Left lung (tissue), 10 donors: ENCODE measurements around the gene HOXB2. TPM values are rescaled to one million over a fixed set of nuclear protein-coding genes. Genes with fewer than 3 reads are reported as not detected.

ENCODE experiments used
- ATAC-seq: fragments of 200-7000 bp; cut with Tn5 transposase; one replicate; pipeline ENCODE4 v1.9.1; 2020; ENCODE audit warnings: moderate library complexity
- DNase-seq, 4 donors: peaks; one replicate each; pipeline ENCODE4 v3.0.0-alpha.2; 2013 to 2020
- H3K27ac ChIP-seq, 2 donors: fragments of 200-600 bp; sonication (generic) in 1 of 2; one replicate each; pipeline versions ENCODE4 v1.5.0 to v1.8.0; 2020 to 2021
- H3K27me3 ChIP-seq, 2 donors: fragments of 200-600 bp; sonication (generic) in 1 of 2; one replicate each; pipeline versions ENCODE4 v1.5.0 to v1.8.0; 2020 to 2021
- H3K36me3 ChIP-seq, 2 donors: fragments of 200-600 bp; sonication (generic) in 1 of 2; one replicate each; pipeline versions ENCODE4 v1.5.0 to v1.8.0; 2020 to 2021
- H3K4me1 ChIP-seq, 2 donors: fragments of 200-600 bp; one replicate each; pipeline ENCODE4 v1.8.0; 2021
- H3K4me3 ChIP-seq, 2 donors: fragments of 200-600 bp; sonication (generic) in 1 of 2; one replicate each; pipeline versions ENCODE4 v1.5.0 to v1.8.0; 2020 to 2021; ENCODE audit warnings: mild to moderate bottlenecking in 1 of 2
- H3K9me3 ChIP-seq, 2 donors: fragments of 200-600 bp; sonication (generic) in 1 of 2; one replicate each; pipeline versions ENCODE4 v1.5.0 to v1.8.0; 2020 to 2021
- intact Hi-C, 2 donors: fragments of 100-400 bp; cut with DNase I; formaldehyde crosslinking; loops; one replicate each; pipeline versions ENCODE4 v1.11.2 to v1.14.2; 2022
- polyA plus RNA-seq, 6 donors: library from polyadenylated mRNA; unstranded; fragments of 120-200 nt; gene quantifications; one replicate each; pipeline ENCODE4 v1.2.1, GENCODE V29; 2013; ENCODE audit not compliant: insufficient read length in 6 of 6
- total RNA-seq, 2 donors: library from RNA; stranded (reverse); fragmentation: NEBNext Ultra II Directional; extraction: Animal tissue kit (Norgen Biotek cat#: 25700); gene quantifications; one replicate each; pipeline ENCODE4 v1.2.1, GENCODE V29; 2021
- TF ChIP-seq, protein P1 (sequence below), 2 donors: fragments of 200-600 bp; sonication (generic) in 1 of 2; IDR thresholded peaks; one replicate each; pipeline versions ENCODE4 v1.5.0 to v1.8.0; 2021; ENCODE audit warnings: antibody characterized with exemption in 2 of 2
- donor health status: DM: no; HTN: yes; CAD: no.
- donor health status: DM: no; HTN: no; CAD: no.

The HOXB2 gene
- total and polyA plus RNA-seq, 8 donors: 9.7 to 33.6 (median 24.9) TPM

DNA sequence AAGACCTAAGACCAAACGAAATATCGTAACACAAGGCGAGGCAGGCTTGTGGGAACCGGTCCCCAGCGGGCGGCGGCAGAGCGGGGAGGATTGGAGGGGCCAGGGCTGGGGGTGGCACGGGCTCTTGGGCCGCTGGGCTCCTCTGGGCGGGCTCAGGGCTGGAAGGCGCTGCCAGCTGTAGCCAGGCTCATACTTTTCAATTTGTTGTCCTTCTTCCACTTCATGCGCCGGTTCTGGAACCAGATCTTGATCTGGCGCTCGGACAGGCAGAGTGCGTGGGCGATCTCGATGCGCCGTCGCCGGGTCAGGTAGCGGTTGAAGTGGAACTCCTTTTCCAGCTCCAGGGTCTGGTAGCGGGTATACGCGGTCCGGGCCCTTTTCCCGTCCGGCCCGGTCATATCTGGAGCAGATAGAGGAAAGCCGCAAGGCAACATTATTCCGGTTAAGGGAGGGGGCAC, 47.2 kb upstream of the HOXB2 start:
- H3K27ac ChIP-seq: peak overlapping the region; percentile 76 to 90
- DNase-seq: no peak

DNA sequence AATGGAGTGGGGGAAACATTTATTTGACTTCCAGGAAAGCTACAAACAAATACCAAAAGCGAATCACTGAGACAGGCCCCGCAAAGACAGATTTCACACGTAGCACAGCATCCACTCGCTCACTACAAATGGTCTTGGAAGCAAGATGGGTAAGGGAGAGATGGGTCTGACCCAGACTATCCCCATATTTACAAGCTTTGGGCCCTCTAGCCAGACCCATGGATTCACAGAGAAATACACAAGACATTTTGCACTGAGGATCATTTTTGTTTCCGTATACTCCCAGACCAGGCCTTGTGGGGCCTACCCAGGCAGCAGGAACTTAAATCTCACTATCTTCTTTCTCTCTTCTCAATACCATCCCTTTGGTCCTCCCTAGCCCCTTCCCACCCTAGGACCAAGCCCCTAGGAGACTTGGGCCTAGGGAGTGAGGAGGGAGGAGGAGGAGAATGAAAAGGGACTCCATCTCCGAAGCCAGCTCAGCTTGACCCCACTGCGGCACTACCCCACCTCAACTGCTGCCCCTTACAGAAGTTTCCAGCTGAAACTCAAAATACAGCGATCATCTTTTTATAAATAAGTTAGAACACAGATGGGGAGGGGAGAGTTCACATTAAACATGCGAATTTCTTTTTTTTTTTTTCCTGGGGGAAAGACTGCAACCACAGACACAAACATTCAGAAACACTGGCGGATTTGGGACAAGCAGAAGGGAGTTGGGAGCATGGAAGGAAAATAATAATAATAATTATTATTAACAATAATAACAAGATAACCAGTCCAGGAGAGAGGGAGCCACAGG, 46.5 kb upstream of the HOXB2 start:
- DNase-seq (peak in 1 of 4 donors; percentile 37), ATAC-seq (no peak)
- H3K4me3 ChIP-seq: peak overlapping the region; percentile 25 to 32
- TF ChIP-seq, protein P1, sequence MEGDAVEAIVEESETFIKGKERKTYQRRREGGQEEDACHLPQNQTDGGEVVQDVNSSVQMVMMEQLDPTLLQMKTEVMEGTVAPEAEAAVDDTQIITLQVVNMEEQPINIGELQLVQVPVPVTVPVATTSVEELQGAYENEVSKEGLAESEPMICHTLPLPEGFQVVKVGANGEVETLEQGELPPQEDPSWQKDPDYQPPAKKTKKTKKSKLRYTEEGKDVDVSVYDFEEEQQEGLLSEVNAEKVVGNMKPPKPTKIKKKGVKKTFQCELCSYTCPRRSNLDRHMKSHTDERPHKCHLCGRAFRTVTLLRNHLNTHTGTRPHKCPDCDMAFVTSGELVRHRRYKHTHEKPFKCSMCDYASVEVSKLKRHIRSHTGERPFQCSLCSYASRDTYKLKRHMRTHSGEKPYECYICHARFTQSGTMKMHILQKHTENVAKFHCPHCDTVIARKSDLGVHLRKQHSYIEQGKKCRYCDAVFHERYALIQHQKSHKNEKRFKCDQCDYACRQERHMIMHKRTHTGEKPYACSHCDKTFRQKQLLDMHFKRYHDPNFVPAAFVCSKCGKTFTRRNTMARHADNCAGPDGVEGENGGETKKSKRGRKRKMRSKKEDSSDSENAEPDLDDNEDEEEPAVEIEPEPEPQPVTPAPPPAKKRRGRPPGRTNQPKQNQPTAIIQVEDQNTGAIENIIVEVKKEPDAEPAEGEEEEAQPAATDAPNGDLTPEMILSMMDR (IDR thresholded peaks at IDR 0.05): no peak
- peak overlapping the region; percentile 76 to 90 for H3K27ac ChIP-seq
- peaks cover 11 to 39% of the 10 kb centered on the region in 2 donors for H3K4me1 ChIP-seq
- H3K36me3 ChIP-seq: no peaks in the 10 kb centered on the region
- H3K27me3 ChIP-seq: peaks cover 59 to 100% of the 10 kb centered on the region in 2 donors
- no peaks in the 10 kb centered on the region for H3K9me3 ChIP-seq
- intact Hi-C loops: loop anchor here in 1 of 2 donors (5.0 to 10.0 kb wide), 2 partner anchors 99 to 247 kb away; no protein-coding TSS in a partner anchor

More for the DNA sequence above, 47.2 kb upstream of the HOXB2 start:
- Histone ChIP-seq H3K9me3 (no peaks in the 10 kb centered on the region), H3K4me3 (peak overlapping the region; percentile 25 to 32), H3K27me3 (peaks cover 59 to 100% of the 10 kb centered on the region in 2 donors), H3K4me1 (peaks cover 12 to 35% of the 10 kb centered on the region in 2 donors), H3K36me3 (no peaks in the 10 kb centered on the region)
- ATAC-seq: no peak
- TF ChIP-seq, protein P1 (IDR thresholded peaks at IDR 0.05): no peak
- intact Hi-C loops: loop anchor here in 1 of 2 donors (5.0 to 10.0 kb wide), 2 partner anchors 100 to 247 kb away; no protein-coding TSS in a partner anchor

DNA sequence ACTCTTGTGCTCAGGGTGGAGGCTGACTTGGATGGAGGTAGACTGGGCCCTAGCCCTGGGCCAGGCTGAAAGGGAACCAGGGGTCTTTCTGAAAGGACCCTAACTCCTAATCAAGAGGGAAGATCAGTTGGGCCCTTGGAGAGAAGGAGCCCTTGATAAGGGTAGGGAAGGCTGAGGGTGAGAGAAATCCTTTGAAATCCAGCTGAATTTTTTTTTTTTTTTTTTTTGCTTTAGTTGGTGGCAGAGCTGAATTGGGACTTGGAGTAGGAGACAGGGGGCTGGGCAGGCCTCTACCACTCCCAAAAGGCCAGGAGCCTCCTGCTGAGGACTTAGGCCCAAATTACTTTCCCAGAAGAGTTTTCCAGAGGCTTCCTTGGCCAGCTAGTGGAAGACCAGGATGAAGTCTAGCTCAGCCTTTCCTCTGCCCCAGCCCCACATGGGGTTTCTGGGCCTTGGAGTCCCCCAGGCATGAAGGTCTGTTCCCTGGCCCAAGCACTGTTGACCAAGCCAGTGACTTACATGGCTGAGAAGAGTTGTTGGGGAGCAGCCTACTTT, 45.8 kb upstream of the HOXB2 start:
- H3K27me3 ChIP-seq: peaks cover 61 to 100% of the 10 kb centered on the region in 2 donors
- no peak for ATAC-seq
- intact Hi-C loops: loop anchor here in 1 of 2 donors (5.0 to 10.0 kb wide), 2 partner anchors 98 to 246 kb away; no protein-coding TSS in a partner anchor

DNA sequence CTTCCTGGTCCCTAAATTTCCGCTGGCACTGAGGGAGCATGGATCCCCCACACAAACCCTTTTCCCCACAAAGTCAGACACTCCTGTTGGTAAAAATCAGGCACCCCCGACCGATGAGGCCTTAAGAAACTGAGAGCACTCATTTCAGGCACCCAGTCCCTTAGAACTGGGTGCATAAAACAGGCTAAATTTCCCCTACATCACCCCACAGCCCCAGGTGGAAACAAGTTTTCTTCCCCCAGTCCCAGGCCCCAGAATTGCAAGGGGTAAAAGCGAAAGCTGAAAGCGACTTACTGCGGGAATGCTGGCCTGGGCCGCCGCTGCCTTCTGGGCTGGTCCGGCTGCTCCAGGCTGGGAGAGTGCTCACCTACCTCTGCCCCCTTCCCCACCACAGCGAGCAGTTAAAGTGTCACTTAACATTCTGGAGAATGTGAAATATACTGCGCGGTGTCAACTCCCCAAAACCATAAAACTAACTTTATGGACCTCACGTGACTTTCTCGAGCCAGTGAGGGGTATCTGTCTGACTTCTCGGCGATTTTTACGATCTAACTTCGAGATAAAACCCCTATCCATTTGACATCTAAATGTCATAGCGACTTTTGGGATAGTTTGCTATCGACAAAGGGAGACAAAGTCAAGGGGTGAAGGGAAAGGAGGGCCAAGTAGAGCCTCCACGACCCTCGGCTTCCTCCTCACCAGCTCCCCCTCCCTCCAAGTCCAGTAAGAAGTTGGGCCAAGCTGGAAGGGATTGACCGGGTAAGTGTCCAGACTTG, 45.1 kb upstream of the HOXB2 start, which contains the start of gene HOXB3:
TSS of gene HOXB3 (minus strand) at position 411 of the 776 bp plus-strand sequence. CDS start 37,767 bp downstream, outside the sequence.
- DNase-seq (peak in 1 of 4 donors; percentile 55), ATAC-seq (no peak)
- H3K36me3 ChIP-seq: no peaks in the 10 kb centered on the region
- H3K9me3 ChIP-seq: no peaks in the 10 kb centered on the region
- H3K27me3 ChIP-seq: peaks cover 58 to 100% of the 10 kb centered on the region in 2 donors
- peak within 1 kb of the TSS; percentile 76 to 90 for H3K27ac ChIP-seq
- intact Hi-C loops: loop anchor here in 1 of 2 donors (5.0 to 10.0 kb wide), 2 partner anchors 98 to 245 kb away; no protein-coding TSS in a partner anchor
- peak within 1 kb of the TSS; percentile 24 to 26 for H3K4me3 ChIP-seq
- TF ChIP-seq, protein P1 (IDR thresholded peaks at IDR 0.05): no peak
- H3K4me1 ChIP-seq: peaks cover 4 to 54% of the 10 kb centered on the region in 2 donors

More for the DNA sequence above, 45.8 kb upstream of the HOXB2 start:
- H3K4me1 ChIP-seq: peaks cover 4 to 47% of the 10 kb centered on the region in 2 donors
- H3K36me3 ChIP-seq: no peaks in the 10 kb centered on the region
- no peak for DNase-seq
- TF ChIP-seq, protein P1 (IDR thresholded peaks at IDR 0.05): no peak
- H3K9me3 ChIP-seq: no peaks in the 10 kb centered on the region
- peak overlapping the region in 1 of 2 donors; percentile 24 for H3K4me3 ChIP-seq
- peak overlapping the region; percentile 76 to 90 for H3K27ac ChIP-seq
